DMS114 treated with DMSO at 0.1 percent for 48 hours (cell line): ENCODE data around the gene RORB.
A peak's percentile ranks its signal among the peaks of the same experiment; 100 is the strongest.
"Not testable (repeated sequence)": the region's sequence is repeated elsewhere in the genome, so short reads cannot be mapped to it uniquely, and the experiment has no call there.

Experiments used
- DNase-seq: peaks from one replicate; lab custom pipeline; 2025; ENCODE audit not compliant: unreplicated experiment; lab: John Stamatoyannopoulos, UW

The RORB gene

DNA sequence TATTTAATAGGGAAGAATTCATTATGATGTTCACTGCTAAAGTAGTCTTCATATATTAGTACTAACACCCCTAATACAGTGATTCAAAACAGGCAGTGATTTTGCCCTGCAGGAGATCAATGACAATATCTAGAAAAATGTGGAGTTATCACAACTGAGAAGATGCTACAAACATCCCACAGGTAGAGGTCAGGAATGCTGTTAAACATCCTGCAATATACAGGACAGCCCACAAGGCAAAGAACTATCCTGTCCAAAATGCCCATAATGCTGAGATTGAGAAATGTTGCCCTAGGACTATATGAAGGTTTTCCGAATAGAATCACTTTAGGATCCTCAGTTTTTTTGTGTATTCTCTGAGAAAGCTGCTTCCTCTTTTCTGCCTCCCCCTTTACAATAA lies 15.3 kb downstream of the RORB start:
- DNase-seq: no peak

DNA sequence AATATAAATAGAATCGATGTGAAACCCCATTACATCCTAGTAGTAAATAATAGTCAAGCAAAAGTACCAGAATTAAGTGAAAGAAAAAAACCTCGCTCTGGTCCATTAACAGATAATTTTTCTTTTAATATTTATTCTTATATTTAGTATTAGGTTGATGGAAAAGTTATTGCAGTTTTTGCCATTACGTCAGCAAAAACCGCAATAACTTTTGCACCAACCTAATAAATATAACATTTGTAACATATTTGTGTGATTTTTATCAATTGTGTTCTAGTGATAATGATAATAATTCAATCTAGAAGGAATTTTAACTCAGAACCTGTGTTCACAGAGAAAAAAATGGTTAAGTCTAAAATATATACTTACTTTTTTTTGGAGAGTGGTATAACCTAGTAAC lies 16.1 kb downstream of the RORB start:
- DNase-seq: no peak

DNA sequence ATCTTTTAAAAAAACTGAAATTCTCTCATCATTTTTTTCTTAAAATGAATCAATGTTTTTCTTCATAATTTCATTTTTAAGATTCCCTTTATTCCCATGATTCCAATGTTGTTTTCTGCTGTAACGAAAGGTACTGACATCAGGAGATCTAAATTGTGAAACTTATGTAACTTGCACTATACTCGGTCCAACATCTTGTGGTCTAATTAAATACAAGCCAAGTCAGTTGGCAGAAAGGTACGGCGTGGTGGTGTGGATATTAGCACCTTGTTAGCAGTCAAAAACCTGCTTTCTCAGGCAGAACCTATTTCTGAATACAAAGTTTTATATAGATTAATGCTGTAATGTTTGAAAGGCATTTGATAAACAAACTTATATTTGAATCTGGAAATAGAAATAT lies 20.1 kb downstream of the RORB start:
- no peak for DNase-seq

DNA sequence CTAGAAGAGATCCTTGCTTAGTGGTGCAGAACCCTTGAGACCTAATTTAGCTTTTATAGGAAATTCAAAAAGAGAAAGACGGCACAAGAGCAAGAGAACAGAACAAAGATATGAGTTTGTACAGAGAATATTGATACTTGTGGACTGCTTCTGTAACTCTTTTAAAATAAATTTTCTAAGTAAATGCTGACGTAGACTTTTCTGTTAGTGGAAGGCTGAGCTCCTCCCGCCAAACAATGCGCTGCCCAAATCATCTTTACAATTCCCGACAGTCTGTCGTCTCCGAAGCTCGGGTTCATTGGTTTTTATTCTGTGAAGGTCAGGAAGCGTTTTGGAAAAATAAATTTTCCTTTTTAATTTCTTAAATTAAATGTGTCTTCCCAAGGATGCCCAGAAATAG lies 22.3 kb downstream of the RORB start:
- no peak for DNase-seq

DNA sequence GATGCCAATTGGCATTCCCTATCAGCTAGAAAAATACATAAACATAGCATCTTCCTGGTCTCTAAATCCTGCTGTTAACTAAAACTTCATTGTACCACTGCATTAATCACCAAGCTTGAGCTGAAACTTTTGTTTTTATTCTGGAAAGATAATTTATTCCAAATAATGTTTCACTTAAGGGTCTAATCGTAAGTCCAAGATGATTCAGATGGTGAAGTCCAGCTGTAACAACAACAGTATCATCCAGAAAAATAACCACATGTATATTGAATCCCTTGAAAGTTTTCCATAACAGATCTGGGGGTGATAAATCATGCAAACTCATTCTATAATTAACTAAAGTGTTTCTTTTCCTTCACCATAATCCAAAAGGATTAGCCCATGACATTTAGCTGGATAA lies 23.9 kb downstream of the RORB start:
- DNase-seq: no peak

- DNase-seq: no peak
These were observed 27.2 kb downstream of the RORB start for GRCh38 chr9:74524289-74524688.

DNA sequence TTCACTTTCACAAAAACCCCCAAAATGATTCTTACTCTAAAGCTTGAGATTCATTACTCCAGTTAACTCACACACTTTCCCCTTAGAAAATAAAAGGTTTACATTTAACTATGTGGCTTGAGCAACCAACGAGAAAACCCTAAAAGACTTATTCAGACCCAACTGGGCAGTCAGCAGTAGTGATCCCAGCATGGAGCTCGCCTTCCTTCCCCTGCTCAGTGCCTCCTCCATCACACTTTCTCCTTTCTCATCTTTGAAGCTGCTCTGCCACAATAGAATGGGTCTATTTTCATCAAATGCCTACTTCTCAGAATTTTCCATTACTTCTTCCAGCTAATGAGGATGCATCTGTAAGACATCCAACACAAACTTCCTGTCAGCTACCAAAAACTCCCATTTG lies 29.1 kb downstream of the RORB start:
- no peak for DNase-seq

DNA sequence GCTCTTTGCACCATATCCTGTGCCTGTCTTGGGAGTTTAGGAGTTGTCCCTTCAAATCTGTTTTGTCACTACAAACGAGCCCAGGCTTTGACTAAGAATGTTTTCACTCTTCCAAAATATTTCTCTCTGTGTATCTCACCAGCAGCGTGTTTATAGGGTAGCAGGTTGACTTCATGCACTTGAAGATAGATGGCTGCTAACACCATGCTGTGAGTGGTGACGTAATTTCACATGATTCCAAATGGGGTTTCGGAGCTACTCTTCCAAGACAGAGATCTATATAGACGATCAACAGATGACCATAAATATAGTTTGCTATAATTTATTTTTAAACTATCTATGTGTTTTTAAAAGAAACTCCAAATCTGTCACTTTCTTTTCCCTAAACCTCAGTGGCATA lies 30.6 kb downstream of the RORB start:
- no peak for DNase-seq

- DNase-seq: no peak
These were observed 31.1 kb downstream of the RORB start for GRCh38 chr9:74528207-74528606.

DNA sequence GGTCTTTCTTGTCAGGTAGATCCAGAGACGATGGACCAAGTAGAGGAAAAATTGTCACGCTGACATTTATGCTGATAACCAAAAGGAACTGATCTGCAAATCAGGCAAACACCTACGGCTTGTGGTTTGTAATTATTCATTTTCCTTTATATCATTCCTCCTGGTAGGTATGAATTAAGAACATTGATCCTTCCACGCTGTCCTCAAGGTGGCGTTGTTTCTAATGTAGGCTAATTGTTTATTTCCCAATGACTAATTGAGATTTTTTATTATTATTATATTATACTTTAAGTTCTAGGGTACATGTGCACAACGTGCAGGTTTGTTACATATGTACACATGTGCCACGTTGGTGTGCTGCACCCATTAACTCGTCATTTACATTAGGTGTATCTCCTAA lies 33.3 kb downstream of the RORB start:
- not testable (repeated sequence) for DNase-seq

DNA sequence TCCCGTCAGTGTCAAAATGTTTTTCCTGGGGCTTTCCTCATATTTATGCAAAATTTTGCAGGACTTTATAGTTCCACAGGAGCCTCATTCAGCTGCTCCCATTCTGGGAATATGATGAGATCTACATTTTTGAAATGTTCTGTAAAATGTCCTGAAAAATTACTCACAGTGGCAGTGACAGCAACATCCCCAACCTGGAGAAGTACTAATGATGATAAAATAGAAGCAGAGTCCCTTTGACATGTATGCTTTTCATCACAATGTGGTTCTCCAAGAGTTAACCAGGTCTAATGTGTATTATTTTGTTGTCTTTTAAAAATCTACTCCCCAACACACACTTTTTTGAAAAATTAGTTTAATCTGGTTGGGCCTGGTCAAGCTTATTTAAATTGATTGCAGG lies 36.1 kb downstream of the RORB start:
- no peak for DNase-seq

DNA sequence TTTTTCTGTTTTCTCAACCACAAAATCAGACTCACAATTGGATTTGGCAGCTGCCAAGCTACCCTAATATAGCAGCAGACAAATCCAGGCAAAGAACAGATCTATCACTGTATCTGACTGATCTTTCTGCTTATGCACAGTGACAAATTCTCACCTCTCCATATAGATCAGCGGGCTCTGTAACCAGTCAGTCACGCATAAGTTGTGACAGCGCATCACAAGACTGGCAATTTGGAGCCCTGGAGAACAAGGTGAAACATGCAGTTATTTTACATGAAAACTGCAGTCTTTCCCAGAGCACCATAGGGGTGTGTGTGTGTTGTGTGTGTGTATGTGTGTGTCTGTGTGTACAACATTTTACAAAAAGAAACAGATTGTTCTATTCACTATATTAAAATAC lies 37.7 kb downstream of the RORB start:
- DNase-seq: no peak

GRCh38 chr9:74543145-74543544 lies 46.0 kb downstream of the RORB start:
- no peak for DNase-seq

GRCh38 chr9:74551266-74551665 lies 54.1 kb downstream of the RORB start:
- DNase-seq: no peak

- DNase-seq: no peak
These were observed 57.8 kb downstream of the RORB start for GRCh38 chr9:74554751-74555419.

- no peak for DNase-seq
These were observed 58.4 kb downstream of the RORB start for GRCh38 chr9:74555565-74555964.

GRCh38 chr9:74556685-74557084 lies 59.5 kb downstream of the RORB start:
- no peak for DNase-seq

- DNase-seq: no peak
These were observed 60.4 kb downstream of the RORB start for GRCh38 chr9:74557571-74557970.

DNA sequence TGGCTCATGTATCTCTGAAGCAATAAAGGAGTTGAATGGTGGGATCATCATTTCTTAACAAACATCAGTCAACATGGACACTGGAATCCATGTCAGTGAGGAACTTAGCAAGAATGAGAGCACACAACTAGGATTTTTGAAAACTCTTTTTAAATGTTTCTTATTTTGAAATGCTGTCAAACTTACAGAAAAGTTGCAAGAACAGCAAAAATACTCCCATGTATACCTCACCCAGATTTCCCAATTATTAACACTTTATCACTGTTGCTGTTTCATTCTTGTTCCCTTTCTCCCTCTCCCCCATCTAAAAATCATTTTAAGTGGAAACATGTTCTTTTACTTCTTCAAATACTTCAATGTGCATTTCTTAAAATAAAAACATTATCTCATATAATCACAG lies 65.5 kb downstream of the RORB start:
- DNase-seq: no peak

DNA sequence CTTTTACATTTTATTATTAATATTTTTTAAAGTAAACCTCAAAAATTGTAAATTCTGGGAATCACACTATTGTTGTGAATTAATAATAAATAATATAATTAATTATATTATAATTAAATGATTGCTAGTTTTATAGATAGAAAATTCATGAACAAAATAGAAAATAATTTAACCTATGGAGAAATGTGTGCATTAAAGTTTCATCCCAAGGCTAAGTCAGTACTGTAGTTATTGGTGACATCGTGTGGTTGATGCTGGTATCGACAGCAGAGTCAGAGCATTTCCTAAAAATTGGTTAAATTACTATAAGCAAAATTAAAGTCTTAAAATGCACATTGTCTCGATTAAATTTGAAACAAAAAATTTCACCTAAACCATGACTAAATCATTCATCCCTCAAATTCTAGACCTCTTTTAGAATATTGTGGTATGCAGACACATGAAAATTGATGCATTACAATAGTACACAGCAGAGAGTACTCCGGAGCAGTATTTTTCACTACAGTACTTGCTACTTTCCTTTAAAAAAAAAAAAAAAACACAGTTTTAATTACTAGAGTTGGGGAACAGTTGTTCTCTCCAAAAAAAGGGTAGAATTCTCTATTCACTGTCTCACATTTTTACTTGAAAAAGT lies 73.9 kb downstream of the RORB start:
- peak; percentile 19 for DNase-seq

DNA sequence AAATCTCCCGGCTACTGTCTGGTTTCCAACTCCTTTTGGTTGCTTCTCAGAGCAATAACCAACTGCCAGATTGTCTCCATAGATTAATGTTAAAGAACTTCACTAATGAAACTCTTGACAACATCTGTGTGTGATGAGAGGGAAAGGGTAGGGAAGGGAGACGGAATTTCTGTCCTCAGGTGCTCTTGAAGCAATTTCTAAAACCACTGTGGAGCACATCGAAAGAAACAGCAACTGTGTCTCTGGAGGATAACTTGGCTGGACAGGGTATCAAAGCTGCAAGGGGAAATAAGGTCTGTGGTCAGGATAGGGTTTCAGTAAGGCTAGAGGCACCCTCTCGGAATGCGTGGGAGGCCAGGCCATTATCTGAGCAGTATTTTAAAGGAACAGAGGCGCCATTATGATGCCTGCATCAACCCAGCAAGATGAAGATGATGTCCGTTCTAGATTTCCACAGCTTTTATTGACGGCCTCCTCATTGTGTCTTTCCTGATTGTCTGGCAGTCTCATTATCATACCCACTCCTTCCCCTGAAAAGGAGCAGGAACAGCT lies 76.6 kb downstream of the RORB start:
- no peak for DNase-seq

- DNase-seq: no peak
These were observed 79.0 kb downstream of the RORB start for GRCh38 chr9:74576176-74576575.

- DNase-seq: no peak
These were observed 80.8 kb downstream of the RORB start for GRCh38 chr9:74577956-74578355.
